Activated CD8-positive, alpha-beta memory T cell treated with anti-CD3 and anti-CD28 coated beads, Interleukin-2, amount 10 ng/mL, durations not matched to agents 7 days and 5 days (primary cell): ENCODE measurements around the gene RNF187. TPM values are rescaled to one million over a fixed set of nuclear protein-coding genes. Genes with fewer than 3 reads are reported as not detected.

Source experiments
- ATAC-seq: fragments of 150-1000 bp; cut with Tn5 transposase; one replicate; pipeline ENCODE4 v1.10.0; 2021; ENCODE audit warnings: moderate library complexity
- CTCF ChIA-PET: fragments of 350-600 bp; sonication (Branson Sonifier 250); formaldehyde crosslinking; loops from one replicate; lab custom pipeline; 2021; ENCODE audit warnings: antibody characterized with exemption; lab: Charles Lee
- DNase-seq: peaks from one replicate; pipeline ENCODE4 v3.0.0-alpha.2; 2020
- H3K27ac Mint-ChIP-seq: one replicate; pipeline ENCODE4 v1.8.0; 2021; ENCODE audit warnings: mild to moderate bottlenecking, mixed read lengths
- H3K27me3 Mint-ChIP-seq: one replicate; pipeline ENCODE4 v1.8.0; 2021; ENCODE audit warnings: mixed read lengths
- H3K36me3 Mint-ChIP-seq: one replicate; pipeline ENCODE4 v1.8.0; 2021; ENCODE audit warnings: mild to moderate bottlenecking, mixed read lengths
- H3K4me1 Mint-ChIP-seq: one replicate; pipeline ENCODE4 v1.8.0; 2021; ENCODE audit warnings: mixed read lengths
- H3K4me3 Mint-ChIP-seq: one replicate; pipeline ENCODE4 v1.8.0; 2021; ENCODE audit warnings: mild to moderate bottlenecking, moderate library complexity, mixed read lengths
- H3K9me3 Mint-ChIP-seq: one replicate; pipeline ENCODE4 v1.8.0; 2022; ENCODE audit warnings: low read depth, mixed read lengths
- microRNA-seq: library from miRNA; unstranded; fragments of <30 nt; microRNA quantifications from one replicate; pipeline ENCODE4 v1.2.0, GENCODE V29; 2022
- total RNA-seq, 2 experiments: library from RNA; stranded (reverse); gene quantifications; one replicate each; pipeline ENCODE4 v1.2.3, GENCODE V29; 2021

The RNF187 gene
- total RNA-seq, 2 experiments from 2014 or later = 145 to 166 TPM

DNA sequence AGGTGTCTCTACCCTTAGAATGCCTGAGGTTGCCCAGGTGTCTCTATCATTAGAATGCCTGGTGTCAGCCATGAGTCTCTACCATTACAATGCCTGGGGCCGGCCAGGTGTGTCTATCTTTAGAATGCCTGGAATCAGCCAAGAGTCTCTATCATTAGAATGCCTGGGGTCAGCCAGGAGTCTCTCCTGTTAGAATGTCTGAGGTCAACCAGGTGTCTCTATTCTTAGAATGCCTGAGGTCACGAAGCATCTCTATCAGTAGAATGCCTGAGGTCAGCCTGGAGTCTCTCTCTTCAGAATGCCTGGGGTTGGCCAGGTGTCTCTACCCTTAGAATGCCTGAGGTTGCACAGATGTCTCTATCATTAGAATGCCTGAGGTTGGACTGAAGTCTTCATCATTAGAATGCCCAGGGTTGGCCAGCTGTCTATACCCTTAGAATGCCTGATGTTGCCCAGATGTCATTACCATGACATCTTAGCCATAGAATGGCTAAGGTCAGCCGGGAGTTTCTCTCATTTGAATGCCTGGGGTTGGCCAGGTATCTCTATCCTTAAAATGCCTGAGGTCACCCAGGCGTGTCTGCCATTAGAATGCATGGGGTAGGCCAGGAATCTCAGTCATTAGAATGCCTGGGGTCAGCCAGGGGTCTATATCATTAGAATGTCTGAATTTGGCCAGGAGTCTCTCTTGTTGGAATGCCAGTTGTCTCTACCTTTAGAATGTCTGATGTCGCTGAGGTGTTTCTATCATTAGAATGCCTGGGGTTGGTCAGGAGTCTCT, 44.0 kb downstream of the RNF187 start:
- Mint-ChIP-seq H3K4me1 (no peaks in the 10 kb centered on the region), H3K4me3 (no peak overlapping the region), H3K27me3 (no peaks in the 10 kb centered on the region), H3K9me3 (no peaks in the 10 kb centered on the region), H3K36me3 (no peaks in the 10 kb centered on the region), H3K27ac (no peak overlapping the region)
- DNase-seq = no peak
- ATAC-seq = no peak
- CTCF ChIA-PET = no interaction called here

DNA sequence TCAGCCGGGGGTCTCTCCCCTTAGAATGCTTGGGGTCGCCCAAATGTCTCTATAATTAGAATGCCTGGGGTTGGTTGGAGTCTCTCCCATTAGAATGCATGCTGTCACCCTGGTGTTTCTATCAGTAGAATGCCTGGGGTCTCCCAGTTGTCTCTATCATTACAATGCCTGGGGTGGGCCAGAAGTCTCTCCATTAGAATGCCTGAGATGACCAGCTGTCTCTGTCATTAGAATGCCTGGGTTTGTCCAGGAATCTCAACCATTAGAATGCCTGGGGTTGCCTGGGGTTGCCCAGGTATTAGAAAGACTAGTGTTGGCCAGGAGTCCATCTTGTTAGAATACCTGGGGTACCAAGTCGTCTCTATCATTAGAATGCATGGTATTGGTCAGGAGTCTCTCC, 51.6 kb downstream of the RNF187 start:
- Mint-ChIP-seq H3K36me3 (no peaks in the 10 kb centered on the region), H3K4me1 (no peaks in the 10 kb centered on the region), H3K27ac (no peak overlapping the region), H3K4me3 (no peak overlapping the region), H3K27me3 (no peaks in the 10 kb centered on the region), H3K9me3 (no peaks in the 10 kb centered on the region)
- ATAC-seq (no peak), DNase-seq (no peak)
- CTCF ChIA-PET = no interaction called here

DNA sequence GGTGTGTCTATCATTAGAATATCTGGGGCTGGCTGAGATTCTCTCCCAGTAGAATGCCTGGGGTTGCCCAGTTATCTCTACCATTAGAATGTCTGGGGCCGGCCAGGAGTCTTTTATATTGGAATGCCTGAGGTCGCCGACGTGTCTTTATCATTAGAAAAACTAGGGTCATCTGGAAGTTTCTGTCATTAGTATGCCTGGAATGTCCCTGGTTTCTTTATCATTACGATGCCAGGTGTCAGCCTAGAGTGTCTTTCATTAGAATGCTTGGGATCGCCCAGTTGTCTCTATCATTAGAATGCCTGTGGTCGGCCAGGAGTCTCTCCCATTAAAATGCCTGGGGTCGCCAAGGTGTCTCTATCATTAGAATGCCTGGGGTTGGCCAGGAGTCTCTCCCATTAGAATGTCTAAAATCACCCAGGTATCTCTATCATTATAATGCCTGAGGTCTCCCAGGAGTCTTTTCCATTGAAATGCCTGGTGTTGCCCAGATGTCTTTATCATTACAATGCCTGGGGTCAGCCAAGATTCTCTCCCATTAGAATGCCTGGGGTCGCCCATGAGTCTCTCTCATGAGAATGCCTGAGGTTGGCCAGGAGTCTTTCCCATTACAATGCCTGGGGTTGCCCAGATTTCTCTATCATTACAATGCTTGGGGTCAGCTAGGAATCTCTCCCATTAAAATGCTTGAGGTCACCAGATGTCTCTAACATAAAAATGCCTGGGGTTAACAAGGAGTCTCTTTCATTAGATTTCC, 53.2 kb downstream of the RNF187 start:
- Mint-ChIP-seq H3K36me3 (no peaks in the 10 kb centered on the region), H3K27ac (no peak overlapping the region), H3K4me1 (no peaks in the 10 kb centered on the region), H3K9me3 (no peaks in the 10 kb centered on the region), H3K27me3 (no peaks in the 10 kb centered on the region), H3K4me3 (no peak overlapping the region)
- CTCF ChIA-PET = no interaction called here
- ATAC-seq (no peak), DNase-seq (no peak)

DNA sequence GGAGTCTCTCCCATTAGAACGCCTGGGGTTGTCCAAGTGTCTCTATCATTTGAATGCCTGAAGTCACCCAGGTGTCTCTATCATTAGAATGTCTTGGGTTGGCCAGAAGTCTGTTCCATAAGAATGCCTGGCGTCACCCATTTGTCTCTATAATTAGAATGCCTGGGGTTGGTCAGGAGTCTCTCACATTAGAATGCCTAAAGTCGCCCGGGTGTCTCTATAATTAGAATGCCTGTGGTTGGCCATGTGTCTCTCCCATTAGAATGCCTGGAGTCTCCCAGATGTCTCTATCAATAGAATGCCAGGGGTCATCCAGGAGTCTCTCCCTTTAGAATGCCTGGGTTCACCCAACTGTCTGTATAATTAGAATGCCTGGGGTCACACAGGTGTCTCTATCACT, 54.5 kb downstream of the RNF187 start:
- Mint-ChIP-seq H3K27ac (no peak overlapping the region), H3K36me3 (no peaks in the 10 kb centered on the region), H3K9me3 (no peaks in the 10 kb centered on the region), H3K4me1 (no peaks in the 10 kb centered on the region), H3K4me3 (no peak overlapping the region), H3K27me3 (no peaks in the 10 kb centered on the region)
- ATAC-seq = no peak
- CTCF ChIA-PET = no interaction called here
- DNase-seq = no peak

DNA sequence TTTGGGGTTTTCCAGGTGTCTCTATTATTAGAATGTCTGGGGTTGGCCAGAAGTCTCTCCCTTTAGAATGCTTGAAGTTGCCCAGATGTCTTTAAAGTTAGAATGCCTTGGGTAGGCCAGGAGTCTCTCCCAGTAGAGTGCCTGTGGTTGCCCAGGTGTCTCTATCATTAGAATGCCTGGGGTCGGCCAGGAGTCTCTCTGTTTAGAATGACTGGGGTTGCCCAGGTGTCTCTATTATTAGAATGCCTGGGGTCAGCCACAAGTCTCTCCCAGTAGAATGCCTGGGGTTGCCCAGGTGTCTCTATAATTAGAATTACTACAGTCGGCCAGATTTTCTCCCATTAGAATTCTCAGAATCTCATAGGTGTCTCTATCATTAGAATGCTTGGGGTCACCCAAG, 55.2 kb downstream of the RNF187 start:
- Mint-ChIP-seq H3K4me3 (no peak overlapping the region), H3K27ac (no peak overlapping the region), H3K9me3 (no peaks in the 10 kb centered on the region), H3K4me1 (no peaks in the 10 kb centered on the region), H3K27me3 (no peaks in the 10 kb centered on the region), H3K36me3 (no peaks in the 10 kb centered on the region)
- ATAC-seq = no peak
- no peak for DNase-seq
- CTCF ChIA-PET = no interaction called here

DNA sequence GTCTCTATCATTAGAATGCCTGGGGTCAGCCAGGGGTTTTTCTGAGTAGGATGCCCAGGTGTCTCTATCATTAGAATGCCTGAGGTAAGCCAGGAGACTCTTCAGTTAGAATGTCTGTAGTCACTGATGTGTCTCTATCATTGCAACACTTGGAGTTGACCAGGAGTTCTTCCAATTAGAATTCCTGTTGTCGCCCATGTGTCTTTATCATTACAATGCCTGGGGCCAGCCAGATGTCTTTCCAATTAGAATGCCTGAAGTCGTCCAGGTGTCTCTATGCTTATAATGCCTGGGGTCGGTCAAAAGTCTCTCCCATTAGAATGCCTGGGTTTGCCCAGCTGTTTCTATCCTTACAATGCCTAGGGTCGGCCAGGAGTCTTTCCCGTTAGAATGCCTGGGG, 55.8 kb downstream of the RNF187 start:
- no peaks in the 10 kb centered on the region for H3K36me3 Mint-ChIP-seq
- H3K27ac Mint-ChIP-seq = no peak overlapping the region

DNA sequence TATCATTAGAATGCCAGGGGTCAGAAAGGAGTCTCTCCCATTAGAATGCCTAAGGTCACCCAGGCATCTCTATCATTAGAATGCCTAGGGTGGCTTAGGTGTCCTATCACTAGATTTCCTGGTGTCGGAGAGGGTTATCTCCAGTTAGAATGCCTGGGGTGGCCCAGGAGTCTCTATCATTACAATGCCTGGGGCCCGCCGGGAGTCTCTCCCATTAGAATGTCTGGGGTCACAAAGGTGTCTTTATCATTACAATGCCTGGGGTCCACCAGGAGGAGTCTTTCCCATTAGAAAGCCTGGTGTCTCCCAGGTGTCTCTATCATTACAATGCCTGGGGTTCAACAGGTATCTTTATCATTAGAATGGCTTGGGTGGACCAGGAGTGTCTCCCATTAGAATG, 56.2 kb downstream of the RNF187 start:
- H3K4me3 Mint-ChIP-seq = no peak overlapping the region
- H3K4me1 Mint-ChIP-seq = no peaks in the 10 kb centered on the region
- ATAC-seq = no peak
- CTCF ChIA-PET = no interaction called here
- H3K36me3 Mint-ChIP-seq = no peaks in the 10 kb centered on the region
- no peaks in the 10 kb centered on the region for H3K27me3 Mint-ChIP-seq
- no peak for DNase-seq
- H3K27ac Mint-ChIP-seq = no peak overlapping the region
- no peaks in the 10 kb centered on the region for H3K9me3 Mint-ChIP-seq

More for the DNA sequence above, 55.8 kb downstream of the RNF187 start:
- no peaks in the 10 kb centered on the region for H3K9me3 Mint-ChIP-seq
- no peak for ATAC-seq
- H3K4me1 Mint-ChIP-seq = no peaks in the 10 kb centered on the region
- no peaks in the 10 kb centered on the region for H3K27me3 Mint-ChIP-seq
- no peak for DNase-seq
- CTCF ChIA-PET = no interaction called here
- no peak overlapping the region for H3K4me3 Mint-ChIP-seq

DNA sequence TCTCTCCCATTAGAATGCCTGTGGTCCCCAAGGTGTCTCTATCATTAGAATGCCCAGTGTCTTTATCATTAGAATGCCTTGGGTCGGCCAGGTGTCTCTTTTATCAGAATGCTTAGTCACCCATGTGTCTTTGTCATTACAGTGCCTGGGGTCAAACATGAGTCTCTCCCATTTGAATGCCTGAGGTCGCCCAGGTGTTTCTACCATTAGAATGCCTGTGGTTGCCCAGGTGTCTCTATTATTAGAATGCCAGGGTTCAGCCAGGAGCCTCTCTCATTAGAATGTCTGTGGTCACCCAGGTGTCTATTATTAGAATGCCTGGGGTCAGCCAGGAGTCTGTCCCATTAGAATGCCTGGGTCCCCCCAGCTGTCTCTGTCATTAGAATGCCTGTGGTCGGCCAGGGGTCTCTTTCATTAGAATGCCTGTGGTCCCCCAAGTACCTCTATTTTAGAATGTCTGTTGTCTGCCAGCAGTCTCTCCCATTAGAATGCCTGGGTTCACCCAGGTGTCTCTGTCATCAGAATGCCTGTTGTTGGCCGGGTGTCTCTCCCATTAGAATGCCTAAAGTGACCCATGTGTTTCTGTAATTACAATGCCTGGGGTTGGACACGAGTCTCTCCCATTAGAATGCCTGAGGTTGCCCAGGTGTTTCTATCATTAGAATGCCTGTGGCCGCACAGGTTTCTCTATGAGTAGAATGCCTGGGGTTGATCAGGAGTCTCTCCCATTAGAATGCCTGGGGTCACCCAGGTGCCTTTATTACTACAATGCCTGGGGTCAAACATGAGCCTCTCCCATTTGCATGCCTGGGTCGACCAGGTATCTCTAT, 57.1 kb downstream of the RNF187 start:
- CTCF ChIA-PET = no interaction called here
- Mint-ChIP-seq H3K4me1 (no peaks in the 10 kb centered on the region), H3K27ac (no peak overlapping the region), H3K27me3 (no peaks in the 10 kb centered on the region), H3K4me3 (no peak overlapping the region), H3K36me3 (no peaks in the 10 kb centered on the region), H3K9me3 (no peaks in the 10 kb centered on the region)
- no peak for ATAC-seq
- no peak for DNase-seq

DNA sequence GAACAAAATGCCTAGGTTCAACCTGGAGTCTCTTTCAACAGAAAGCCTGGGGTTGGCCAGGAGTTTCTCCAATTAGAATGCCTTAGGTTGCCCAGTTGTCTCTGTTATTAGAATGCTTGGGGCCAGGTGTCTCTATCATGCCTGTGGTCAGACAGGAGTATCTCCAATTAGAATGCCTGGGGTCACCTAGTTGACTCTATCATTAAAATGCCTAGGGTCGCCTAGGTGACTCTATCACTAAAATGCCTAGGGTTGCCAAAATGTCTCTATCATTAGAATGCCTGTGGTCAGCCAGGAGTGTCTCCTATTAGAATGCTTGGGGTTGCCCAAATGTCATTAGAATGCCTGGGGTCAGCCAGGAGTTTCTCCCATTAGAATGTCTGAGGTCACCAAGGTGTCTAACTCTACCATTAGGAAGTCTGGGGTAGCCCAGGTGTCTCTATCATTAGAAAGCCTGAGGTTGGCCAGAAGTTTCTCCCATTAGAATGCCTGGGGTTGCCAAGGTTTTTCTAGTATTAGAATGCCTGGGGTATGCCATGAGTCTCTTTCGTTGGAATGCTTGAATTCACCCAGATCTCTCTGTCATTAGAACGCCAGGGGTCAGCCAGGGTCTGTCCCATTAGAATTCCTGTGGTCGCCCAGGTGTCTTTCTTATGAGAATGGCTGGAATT, 57.9 kb downstream of the RNF187 start:
- H3K36me3 Mint-ChIP-seq = no peaks in the 10 kb centered on the region
- H3K4me3 Mint-ChIP-seq = no peak overlapping the region
- H3K27ac Mint-ChIP-seq = no peak overlapping the region
- H3K4me1 Mint-ChIP-seq = no peaks in the 10 kb centered on the region
- no peaks in the 10 kb centered on the region for H3K9me3 Mint-ChIP-seq
- CTCF ChIA-PET = no interaction called here
- H3K27me3 Mint-ChIP-seq = no peaks in the 10 kb centered on the region
- DNase-seq (no peak), ATAC-seq (no peak)

Small RNAs within 50 kb of the gene (microRNA-seq; reads per million reads assigned to microRNA genes)
- not detected for gene MIR4666A

Other genes starting within 250 kb of the RNF187 start
- gene TRIM11, start 80.5 kb upstream of the RNF187 start, total RNA-seq = 10 to 100 TPM; 65.1 to 66.1 TPM
- gene TRIM17, start 70.5 kb upstream of the RNF187 start, total RNA-seq = 1 to 10 TPM; 2.6 to 2.8 TPM
- 1 to 10 TPM in 1 of 2 experiments, under 1 TPM in 1; 0.61 to 4.5 TPM for gene RHOU, start 248.1 kb downstream of the RNF187 start, total RNA-seq